GM19043 (cell line): ENCODE measurements around the gene ENDOV.

Experiments
- ATAC-seq: cut with Tn5 transposase; IDR thresholded peaks from one replicate; pipeline ENCODE4 v1.9.1; 2021; ENCODE audit warnings: low read depth; ENCODE audit not compliant: unreplicated experiment

ENDOV gene

DNA sequence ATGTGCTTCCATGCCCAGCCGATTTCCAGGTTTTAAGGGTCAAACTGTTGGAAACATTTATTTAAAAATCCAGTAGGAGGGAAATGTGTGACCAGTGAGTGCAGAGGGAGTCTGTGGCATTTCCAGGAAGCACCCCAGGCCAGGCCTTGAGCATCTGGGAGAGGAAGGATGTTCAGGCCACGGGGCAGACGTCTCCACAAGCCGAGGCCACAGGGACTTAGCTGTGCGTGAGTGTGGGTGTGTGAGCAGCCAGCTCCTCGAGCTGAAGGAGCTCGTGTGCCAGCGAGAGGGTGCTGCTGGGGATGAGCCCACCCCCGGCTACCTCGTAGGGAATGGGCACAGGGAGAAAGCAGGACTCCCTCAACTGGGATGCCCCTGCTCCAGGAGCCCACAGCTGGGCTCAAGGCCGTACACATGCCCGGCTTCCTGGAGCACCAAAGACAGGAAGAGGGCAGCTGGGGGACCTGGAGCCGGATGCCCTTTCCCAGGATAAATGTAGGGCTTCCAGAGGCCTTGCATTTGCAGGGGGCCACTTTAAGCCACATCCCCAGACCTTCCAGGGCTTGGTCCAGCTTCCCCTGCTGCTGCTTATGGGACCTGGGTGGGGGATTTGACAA is 48.9 kb downstream of the ENDOV start:
- ATAC-seq: no peak

DNA sequence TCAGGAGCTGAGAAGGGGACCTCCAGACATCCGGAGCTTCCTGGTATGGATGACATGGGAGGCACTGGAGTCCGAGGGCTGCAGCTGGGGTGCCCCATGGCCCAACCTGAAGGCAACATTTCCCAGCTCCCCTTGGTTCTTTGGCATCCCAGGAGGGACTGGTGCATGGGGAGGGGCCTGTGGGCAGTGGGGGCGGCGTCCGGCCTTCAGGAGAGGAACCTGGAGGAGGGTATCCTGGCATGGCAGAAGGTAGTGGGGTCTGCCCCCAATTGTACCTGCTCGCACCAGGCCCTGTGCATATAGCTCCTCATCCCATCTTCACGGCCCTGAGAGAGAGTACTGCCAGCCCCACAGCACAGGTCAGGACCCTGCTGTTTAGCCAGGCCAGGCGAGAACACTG is 49.5 kb downstream of the ENDOV start:
- no peak for ATAC-seq

DNA sequence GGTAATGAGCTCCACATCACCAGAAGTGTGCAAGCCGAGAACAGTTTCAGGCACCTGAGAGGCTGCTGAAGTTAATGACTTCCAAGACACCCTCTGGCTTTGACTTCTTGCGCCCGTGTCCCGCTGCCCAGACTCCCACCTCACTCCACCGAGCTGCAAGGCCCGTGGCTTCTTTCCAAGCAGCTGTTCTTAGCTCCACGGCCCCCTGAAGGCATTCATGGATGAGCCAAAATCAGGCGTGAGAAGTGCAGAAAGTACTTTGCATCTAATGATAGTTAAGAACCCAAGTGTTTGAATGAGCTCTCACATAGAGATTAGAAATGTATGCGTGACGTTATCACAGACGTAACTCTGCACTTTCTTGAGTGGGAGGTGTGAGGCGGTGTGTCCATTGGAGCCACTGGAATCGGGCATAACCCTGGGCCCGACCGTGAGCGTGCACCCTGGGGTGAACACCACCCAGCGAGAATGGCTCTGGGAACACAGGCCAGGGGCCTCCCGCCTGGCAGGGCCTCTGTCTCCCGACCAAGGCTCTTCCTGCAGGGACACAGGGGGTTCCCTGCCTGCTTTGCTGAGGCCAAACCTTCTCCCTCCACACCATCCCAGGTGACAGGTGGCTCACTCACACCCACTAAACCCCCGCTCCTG is 50.5 kb downstream of the ENDOV start:
- no peak for ATAC-seq

DNA sequence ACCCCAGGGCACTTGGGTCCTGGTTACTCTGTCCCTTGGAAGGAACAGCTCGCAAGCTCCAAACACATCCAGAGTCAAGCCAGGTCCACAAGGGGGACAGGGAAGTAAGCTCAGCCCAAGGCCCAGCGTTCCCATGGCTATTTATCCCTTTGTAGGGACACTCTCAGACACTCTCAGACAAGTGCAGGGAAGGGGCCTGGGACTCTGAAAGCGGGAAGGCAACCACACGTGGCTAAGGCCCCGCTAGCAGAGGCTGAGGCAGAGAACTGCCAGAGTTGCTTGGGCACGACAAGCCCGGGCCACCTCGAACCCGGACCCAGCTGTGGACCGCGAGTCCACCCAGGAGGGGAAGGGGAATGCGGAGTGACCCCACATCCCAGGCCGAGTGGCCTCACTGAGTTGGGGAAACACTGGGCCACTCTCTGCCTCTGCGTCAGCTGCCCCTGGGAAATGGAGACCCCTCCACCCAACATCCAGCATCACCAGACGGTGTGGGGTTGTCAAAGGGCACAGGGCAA is 51.3 kb downstream of the ENDOV start:
- ATAC-seq: no peak

DNA sequence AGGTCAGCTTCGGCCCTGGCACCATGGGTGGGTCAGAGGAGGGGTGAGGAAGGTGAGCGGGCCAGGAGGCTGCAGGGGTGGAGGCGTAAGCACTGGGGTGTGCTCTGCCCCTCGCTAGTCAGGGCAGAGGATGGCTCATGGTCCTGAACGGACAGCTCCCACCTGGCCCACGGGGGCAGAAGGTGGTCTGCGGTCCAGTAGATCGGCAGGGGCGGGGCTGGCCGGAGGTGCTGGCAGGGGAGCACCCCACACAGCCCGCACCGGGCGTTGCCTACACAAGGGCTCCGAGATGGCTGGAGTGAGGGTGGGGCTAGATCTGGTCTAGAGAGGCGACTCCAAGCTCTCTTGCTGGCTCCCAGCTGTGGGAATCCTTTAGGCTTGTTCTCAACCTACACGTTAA is 53.3 kb downstream of the ENDOV start:
- ATAC-seq: no peak

DNA sequence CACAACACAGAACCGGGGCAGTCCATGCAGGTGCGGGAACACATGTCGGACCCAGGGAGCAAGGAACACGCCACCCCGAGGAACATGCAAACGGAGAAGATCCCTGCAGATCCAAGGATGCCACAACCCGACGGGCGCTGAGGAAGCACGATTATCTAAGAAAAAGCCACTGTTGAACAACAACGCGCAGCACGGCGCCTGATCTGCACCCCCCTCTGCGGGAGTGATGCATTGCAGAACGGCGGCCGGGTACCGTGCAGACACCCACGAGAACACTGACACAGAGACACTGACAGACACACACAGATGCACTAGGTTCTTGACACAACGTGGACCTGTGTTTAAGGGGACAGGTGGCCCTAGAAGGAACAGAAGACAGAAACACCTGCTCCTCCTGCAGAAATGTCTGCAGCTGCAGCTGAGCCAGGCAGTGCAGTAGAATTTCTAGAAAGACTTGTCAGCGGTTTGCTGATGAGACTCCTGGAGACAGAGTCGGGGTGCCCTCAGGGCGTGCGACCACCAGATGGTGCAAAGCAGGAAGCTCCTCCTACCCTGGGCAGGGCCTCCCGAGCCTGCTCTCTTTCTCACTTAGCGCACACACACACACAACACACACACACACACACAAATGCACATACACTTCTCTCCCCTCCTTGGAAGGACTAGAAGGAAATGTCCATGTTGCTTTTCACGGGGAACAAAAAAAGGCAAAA is 54.0 kb downstream of the ENDOV start:
- no peak for ATAC-seq

DNA sequence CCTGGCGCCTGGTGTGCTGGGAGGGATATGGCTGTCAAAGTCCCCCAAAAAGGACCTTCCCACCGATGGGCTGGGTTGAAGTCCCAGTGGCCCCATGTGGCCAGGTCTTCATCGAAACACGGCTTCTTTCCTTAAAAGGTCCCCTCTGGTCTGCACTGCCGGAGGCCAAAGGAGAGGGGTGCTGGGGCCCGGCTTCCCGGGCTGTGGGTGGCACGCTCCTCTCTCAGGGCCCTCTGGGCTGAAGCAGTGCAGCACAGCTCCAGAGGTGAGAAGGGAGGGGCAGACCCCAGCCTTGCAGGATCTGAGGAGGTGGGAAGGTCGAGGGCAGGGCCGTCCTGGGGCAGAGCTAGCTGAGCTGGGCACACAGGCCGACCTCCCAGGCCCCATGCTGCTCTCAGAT is 54.7 kb downstream of the ENDOV start:
- ATAC-seq: no peak

DNA sequence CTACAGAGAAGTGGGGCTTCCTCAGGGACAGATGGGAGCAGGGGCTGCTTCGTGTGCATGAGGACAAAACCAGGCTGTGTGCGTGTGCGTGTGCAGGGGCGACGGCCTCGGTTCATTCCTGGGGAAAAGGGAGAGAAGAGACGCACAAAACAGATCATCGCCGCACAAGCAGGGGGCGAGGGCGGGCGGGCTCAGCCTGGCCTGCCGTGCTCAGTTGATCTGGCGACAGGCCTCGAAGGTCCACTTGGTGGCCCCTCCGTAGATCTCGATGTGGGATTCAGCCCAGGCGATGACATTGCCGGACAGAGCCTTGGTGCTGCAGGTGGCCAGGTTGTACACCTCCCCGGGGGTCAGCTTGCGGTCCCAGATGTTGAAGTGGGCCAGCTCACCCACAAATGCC is 55.6 kb downstream of the ENDOV start:
- no peak for ATAC-seq

DNA sequence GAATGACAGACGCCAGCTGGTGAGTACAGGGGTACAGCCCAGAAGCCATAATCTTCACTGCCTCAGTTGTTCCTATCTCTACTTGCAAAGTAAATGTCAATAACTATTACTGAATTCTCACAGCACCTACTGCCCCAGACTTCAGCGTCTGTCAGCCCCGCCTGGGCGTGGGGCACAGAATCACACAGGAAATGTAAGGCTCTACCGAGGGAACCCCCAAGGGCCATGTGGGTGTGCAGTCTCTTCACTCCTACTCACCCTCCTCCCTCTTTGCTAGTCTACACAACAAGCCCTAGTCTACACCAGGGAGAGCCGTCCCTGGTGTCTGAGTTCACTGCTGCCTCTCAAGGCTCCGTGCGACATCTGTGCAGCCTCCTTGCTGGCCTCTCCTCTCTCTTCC is 57.0 kb downstream of the ENDOV start:
- no peak for ATAC-seq

DNA sequence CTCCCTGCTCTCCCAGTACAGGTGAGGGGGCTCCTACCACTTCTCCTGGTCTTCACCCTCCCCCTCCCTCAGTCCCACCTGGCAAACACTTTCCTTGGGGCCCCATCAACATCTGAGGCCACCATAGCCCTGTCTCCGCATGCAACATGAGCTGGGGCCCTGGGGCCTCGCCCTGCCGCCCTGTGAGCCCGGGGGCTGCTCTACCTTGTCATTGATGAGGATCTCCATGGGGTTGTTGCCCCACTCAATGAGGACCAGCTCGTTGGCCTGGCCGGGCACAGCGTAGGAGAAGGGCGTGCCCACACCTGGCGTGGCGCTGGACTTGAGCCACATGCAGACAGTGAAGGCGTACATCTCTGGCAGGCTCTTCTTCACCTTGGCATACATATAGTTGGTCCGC is 58.0 kb downstream of the ENDOV start:
- no peak for ATAC-seq

DNA sequence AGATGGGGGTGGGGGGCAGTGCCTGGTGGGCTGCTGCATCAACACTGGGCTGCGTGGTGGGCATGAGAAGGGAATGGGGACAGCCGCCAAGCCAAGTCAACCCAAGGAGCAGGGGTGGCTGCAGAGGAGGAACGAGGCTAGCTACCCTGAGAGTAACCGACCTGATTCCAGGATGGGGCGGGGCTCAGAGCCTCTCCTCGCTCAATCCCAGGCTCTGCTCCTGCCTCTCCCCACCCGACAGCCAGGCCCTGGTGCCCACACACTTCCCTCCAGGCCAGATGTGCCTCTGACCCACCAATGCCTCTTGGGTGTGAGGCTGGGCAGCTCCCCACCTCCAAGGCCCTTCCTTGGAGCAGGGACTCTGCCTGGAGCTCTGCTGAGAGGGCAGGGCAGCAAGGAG is 58.7 kb downstream of the ENDOV start:
- ATAC-seq: no peak

DNA sequence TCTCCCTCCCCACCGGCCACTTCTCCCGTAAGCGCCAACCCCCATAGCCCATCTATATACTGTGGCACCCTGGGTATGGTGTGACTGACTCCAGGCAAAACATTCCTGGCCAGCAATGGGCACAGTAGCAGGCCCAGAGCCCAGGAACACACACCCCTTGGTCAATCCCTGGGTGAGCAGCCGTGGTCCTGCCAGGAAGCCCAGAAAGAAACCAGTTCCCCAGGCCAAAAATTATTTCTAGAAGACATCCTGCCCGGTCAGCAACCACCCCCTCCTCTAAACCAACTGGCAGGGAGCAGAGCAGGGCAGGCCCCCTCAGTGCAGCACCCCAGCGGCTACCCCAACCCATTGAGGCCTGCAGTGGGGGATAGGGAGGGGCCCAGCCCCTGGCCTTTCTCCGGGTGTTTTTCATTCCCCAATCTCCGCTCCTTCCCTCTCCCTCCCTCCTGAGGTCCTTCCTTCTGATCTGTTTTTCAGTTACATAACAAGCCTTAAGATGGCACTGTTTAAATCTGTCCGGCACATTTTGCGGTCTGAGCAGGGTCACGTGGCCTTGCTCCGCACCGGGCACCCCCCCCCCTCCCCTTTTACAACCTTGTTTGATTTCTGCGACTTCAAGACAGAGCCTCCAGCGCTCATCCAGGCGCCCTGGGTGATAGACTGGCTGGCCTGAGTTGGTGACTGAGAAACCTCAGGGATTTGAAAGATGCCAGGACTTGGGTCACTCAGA is 59.4 kb downstream of the ENDOV start:
- ATAC-seq: no peak

DNA sequence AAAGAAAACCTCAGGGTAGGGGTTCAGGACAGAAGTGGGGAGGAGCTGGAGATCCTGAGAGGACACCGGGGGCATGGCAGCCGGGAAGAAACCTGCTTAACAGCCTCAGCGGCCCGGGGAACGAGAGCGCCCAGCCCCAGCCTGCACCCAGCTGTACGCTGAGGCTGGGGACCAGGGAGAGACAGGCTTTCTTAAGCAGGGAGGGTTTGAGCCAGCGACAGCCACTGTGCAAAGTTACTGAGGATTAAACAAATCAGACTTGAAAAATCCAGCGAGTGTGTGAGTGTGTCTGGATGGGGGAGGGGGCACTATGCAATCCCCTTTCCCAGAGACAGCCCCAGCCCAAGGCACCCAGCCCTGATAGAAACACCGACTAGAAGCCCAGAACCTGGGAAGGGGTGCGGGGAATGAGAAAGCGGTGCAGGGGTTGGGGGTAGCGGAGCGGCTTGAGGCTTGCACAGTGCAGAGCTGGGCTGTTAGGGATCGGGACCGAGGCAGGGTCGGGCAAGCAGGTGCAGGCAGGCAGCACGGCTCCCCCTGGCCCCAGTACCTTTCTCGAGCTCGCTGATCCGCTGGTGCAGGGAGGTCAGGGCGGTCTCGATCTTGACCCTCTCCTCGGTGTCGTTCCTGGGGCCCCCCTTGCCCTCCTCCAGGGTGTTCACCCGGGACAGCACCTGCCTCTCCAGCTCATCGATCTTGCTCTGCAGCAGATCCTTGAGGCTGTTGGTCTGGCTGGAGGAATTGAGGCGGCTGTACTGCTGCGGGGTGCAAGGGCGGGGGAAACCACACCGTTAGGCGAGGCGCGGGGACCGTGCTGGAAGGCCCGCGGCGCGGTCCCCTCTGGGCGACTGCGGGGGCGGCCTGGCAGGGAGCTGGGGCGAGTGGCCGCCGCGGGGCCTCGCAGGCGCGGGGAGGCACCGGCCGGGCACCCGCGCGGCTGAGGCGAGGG is 60.3 kb downstream of the ENDOV start:
- no peak for ATAC-seq

DNA sequence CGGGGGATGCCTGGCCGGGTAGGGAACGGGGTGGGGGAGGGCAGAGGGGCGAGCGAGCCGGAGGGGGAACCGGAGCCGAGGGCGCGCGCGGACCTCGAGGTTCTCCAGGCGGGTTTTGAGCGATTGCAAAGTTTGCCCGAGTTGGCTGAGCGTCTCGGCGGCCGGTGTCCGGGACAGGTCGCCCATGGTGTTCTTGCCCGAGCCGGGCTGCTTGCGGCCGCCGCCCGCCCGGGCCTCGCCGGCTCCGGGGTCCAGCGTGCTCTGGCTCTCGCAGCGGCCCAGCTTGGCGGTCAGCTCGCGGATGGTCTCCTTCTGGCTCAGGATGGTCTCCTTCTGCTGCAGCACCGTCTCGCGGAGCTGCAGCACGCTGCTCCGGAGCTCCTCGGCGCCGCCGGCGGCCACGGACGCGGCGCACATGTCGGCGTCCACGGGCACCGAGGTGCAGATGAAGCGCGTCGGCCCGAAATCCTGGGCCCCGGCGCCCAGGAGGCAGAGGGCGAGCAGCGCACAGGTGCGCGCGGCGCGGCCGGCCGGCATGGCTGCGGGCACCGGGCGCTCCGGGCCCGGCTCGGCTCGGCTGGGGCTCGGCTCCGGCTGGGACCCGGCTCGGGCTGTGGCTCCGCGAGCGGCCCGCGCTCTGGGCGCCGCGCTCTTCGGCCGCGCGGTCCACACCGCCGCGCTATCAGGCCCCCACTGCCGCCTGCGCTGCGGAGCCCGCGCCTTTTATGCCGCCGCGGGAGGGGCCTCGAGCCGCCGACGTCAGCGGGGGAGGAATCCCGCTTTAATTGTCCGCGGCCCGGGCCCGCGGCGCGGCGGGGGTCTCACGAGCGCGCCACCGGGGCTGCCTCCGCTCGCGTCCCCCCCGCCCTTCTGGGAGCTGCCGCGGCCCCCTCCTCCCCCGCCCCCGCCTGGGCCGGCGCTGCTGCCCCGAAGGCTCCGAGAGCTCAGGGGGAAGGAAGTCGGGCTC is 61.2 kb downstream of the ENDOV start, which contains the start of gene NPTX1:
NPTX1 (minus strand) TSS at position 698 of the 967 bp plus-strand sequence; CDS start at position 537, 161 bp downstream.
- no peak for ATAC-seq

DNA sequence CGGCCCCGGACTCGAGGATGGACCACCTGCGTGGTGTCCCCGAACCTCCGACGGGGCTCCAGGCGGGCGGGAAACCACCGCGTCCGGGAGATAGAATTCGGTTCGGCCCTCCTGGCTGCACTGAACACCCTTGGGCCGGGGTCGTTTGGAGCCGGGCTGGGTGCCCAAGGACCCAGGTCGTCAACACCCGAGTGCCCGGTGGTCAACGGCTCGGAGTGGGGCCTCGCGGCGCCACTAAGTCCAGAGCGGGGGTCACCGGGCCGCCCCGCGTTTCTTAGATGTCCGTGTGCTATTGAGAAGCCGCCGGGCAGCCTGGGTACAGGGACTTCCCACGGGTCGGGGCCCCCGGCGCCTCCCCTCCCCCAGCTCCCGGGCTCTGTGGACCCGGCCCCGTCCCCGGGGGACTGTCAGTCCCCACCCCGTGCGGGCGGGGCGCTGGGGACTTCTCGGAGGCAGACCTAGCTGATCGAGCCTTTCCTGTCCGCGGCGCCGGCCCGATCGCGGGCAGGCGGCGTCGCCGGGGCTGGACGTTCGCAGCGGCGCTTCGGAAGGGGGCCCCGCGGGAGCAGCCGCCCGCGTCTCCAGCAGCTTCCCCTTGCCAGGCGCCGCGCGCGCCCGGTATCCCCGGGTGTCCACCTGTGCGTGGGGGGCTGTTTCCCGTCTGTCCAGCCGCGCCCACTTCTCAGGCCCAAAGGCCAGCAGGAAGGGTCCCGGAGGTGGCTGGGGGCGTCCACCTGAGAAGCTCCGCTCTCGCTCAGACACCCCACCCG is 62.1 kb downstream of the ENDOV start:
- no peak for ATAC-seq

DNA sequence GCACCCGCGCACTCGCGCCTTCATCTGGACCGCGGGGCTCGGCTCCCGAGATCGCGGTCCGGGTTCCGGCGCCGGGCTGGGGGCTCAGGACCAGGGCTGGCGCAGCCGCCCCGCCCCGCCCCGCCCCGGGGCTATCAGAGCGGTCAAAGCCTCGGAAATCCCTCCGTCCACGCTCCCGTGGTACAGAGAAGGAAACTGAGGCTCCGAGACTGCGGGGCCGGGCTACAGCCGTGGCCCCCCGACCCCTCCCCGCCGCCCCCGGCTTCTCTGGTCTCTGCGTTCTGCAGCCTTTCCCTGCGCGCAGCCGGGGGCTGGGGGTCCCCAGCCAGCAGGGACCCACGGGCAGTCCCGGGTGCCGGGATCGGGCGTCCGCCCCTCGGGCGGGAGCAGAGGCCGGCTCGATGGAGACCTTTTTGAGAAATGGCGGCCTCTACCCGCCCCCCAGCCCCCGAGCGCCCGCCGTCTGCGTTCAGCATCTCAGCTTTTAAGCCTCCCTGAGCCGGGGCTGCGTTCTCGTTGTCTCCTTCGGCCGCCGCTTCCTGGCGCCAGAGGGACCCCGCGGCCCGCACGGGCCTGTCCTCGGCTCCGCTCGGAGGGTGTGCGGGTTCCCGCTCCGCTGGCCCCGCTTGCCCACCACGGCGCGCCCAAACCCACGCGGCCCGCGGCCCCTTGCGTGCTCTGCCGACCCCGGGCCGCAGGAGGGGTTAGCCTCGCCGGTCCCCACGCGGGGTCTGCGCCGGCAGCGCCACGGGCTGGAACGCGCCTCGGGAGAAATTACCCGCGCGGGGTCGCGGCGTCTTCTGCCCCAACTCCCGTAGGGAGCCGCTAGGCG is 62.9 kb downstream of the ENDOV start:
- ATAC-seq: no peak
